Measurements from ENCODE around the gene SMARCA4.
A peak's percentile ranks its signal among the peaks of the same experiment; 100 is the strongest.

Gene SMARCA4

GRCh38 chr19:10960314-10961072 is at the start of gene SMARCA4:
Gene SMARCA4, plus strand, starts transcription at chr19:10961030. Its CDS starts 23,122 bp downstream, at chr19:10984152.
- peak; percentile 100 for DNase-seq (ENCODE audit: low spot score)

- no peak for DNase-seq (ENCODE audit: low spot score)
Observed at GRCh38 chr19:10911579-10912363, 49.1 kb upstream of the SMARCA4 start.

DNA sequence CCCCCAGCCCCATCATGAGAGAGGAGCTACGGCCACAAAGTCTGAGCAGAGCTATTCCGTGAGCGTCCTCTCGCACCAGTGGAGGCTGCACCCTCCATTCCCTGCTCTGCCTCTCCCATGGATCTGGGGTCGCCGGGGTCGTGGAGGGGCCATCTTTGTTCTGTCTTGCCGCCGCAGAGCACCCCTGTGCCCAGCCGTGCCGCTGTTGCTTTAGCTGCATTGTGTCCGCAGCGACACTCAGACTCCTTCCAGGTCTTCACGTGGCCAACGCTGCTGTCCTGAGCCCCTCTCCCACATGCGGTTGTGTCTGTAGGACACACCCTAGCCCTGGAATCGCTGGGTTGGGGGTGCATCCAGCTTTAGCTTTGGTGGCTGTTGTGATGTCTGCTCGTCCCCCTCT is 48.2 kb upstream of the SMARCA4 start:
- DNase-seq (ENCODE audit: low spot score): no peak

- DNase-seq (ENCODE audit: low spot score): no peak
Observed at GRCh38 chr19:10913716-10914340, 47.0 kb upstream of the SMARCA4 start.

DNA sequence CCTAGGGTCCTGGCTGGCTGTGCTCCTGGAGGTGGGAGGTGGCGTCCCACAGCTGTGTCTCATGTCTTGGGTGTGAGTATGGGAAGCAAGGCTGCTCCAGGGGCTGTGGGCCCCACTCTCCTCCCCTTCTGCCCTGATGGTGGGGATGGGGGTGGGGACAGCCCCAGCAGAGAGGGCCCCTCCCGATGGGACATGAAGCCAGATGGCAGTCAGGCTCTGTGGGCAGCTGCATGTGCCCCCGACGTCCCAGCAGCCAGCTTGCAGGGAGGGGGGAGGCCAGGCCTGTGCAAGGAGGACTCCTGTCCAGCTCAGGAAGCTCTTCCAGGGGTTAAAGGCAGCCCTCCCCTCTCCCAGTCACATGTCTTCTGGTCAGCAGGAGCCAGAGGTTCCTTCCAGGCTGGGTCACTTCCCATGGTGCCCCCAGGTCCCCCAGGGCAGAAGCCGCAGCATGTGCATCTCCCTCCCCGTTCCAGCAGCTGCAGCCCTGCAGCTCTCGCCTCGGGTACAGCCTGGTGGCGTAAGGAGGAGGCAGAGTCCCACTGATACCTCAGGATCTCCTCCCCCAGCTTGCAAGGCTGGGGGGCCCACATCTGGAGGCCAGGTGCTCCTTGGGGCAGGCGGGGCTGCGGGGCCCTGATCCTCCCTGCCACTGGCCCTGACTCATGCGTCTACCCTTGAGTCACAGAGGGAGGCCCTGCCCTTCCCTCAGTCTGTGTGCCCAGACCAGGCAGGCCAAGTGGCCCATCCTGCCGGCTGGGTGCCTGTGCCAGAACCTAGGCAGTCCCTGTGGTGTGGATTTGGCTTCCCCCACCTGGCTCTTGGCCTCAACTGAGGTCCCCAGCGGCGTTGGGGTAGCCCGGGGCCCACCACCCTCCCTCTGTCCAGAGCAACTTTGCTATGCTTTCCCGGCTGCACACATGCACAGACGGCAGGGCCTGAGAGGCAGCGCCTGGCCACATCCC is 45.4 kb upstream of the SMARCA4 start:
- peak; percentile 58 for DNase-seq (ENCODE audit: low spot score)

DNA sequence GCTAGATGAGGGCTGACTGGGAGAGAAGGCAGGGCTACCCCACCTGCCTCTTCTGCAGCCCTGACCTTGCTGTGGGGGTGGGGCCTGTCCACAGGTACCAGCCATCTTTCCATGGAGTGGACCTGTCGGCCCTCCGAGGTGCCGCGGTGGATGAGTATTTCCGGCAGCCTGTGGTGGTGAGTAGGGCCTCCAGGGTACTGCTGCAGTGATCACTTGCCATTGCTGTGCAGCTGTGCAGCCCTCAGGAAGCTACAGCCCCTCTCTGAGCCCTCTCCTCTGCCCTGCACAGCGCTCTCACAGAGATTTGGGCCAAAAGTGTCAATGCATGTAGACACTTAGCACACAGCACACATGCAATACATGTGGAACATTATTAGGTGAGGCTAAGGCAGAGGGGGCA is 44.2 kb upstream of the SMARCA4 start:
- no peak for DNase-seq (ENCODE audit: low spot score)

DNA sequence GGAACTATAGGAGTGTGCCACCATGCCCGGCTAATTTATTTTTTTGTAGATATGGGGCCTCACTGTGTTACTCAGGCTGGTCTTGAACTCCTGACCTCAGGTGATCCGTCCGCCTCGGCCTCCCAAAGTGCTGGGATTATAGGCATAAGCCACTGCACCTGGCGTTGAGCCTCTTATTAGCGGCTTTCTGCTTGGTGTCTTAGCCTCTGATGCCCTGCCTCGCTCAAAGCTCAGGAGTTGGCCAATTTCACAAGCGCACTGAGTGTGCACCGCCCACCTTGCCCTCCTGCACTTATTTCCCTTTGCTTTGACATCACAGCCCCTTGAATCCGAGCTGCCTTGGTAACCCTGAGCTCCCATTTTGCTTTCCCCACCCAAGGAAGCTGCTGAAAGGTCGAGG is 42.5 kb upstream of the SMARCA4 start:
- no peak for DNase-seq (ENCODE audit: low spot score)

DNA sequence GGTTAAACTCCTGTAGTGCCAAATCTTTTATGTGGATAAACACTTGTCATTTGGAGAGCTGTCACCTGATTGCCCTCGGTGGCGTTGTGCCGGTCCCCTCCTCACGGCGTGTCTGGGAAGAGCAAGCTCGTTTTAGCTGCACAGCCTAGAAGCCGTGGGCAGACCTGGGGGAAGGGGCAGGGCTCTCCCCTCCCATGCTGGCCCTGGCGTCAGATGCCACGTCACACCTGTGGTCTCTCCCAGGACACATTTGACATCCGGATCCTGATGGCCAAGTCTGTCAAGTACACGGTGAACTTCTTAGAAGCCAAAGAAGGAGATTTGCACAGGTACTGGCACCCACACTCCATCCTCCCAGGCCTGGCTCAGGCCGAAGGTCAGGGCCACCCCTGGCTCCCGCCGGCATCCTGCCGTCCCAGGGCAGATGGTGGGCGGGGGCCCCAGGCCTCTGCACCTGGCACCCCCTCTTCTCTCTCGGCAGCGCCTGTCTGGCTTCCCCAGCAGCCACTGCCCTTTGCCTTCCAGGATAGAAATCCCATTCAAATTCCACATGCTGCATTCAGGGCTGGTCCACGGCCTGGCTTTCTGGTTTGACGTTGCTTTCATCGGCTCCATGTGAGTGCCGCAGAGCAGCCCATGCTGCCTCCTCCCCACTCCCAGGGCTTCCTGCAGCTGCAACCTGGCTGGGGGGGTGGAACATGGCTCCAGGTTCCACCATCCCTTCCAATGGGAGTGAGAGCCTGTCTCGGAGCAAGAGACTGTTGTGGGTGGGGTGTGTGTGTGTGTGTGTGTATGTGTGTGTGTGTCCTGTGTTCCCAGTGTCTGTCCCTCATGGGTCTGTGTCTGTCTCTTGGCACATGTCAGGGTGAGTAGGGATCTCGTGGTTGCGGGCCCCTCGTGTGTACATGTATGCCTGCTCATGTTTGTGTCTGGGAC is 41.2 kb upstream of the SMARCA4 start:
- no peak for DNase-seq (ENCODE audit: low spot score)

- no peak for DNase-seq (ENCODE audit: low spot score)
Observed at GRCh38 chr19:10920288-10920655, 40.6 kb upstream of the SMARCA4 start.

DNA sequence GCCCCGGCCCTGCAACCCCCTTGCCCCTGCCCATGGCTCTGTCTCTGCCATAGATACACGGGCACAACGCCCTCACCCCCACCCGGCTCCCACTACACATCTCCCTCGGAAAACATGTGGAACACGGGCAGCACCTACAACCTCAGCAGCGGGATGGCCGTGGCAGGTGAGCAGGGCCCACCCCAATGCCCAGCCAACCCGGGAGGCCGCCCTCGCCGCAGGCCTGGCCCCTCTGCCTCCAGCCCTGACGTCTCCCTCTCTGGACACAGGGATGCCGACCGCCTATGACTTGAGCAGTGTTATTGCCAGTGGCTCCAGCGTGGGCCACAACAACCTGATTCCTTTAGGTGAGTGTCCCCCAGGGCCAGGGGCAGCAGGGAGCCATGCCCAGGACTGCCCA is 40.0 kb upstream of the SMARCA4 start:
- DNase-seq (ENCODE audit: low spot score): no peak

DNA sequence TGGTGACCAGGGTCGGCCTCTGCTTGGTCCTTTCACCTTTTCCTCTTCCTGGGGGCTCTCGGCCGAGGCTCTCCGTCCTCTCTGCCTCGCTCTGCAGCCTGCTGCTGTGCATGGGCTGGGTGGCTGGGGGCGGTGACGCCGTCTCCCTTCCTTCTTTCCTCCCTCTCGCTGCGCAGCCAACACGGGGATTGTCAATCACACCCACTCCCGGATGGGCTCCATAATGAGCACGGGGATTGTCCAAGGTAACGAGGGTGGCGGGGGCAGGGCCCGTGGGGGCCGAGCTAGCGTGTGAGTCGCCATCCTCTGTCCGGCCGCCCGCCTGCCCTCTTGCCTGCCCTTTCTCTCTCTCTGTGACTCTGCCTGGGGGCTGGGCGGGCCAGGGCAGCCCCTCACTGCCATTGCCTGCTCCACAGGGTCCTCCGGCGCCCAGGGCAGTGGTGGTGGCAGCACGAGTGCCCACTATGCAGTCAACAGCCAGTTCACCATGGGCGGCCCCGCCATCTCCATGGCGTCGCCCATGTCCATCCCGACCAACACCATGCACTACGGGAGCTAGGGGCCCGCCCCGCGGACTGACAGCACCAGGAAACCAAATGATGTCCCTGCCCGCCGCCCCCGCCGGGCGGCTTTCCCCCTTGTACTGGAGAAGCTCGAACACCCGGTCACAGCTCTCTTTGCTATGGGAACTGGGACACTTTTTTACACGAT is 39.5 kb upstream of the SMARCA4 start:
- no peak for DNase-seq (ENCODE audit: low spot score)

DNA sequence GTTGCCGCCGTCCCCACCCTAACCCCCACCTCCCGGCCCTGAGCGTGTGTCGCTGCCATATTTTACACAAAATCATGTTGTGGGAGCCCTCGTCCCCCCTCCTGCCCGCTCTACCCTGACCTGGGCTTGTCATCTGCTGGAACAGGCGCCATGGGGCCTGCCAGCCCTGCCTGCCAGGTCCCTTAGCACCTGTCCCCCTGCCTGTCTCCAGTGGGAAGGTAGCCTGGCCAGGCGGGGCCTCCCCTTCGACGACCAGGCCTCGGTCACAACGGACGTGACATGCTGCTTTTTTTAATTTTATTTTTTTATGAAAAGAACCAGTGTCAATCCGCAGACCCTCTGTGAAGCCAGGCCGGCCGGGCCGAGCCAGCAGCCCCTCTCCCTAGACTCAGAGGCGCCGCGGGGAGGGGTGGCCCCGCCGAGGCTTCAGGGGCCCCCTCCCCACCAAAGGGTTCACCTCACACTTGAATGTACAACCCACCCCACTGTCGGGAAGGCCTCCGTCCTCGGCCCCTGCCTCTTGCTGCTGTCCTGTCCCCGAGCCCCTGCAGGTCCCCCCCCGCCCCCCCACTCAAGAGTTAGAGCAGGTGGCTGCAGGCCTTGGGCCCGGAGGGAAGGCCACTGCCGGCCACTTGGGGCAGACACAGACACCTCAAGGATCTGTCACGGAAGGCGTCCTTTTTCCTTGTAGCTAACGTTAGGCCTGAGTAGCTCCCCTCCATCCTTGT is 38.8 kb upstream of the SMARCA4 start:
- DNase-seq (ENCODE audit: low spot score): no peak

- no peak for DNase-seq (ENCODE audit: low spot score)
Observed at GRCh38 chr19:10922638-10923014, 38.2 kb upstream of the SMARCA4 start.

DNA sequence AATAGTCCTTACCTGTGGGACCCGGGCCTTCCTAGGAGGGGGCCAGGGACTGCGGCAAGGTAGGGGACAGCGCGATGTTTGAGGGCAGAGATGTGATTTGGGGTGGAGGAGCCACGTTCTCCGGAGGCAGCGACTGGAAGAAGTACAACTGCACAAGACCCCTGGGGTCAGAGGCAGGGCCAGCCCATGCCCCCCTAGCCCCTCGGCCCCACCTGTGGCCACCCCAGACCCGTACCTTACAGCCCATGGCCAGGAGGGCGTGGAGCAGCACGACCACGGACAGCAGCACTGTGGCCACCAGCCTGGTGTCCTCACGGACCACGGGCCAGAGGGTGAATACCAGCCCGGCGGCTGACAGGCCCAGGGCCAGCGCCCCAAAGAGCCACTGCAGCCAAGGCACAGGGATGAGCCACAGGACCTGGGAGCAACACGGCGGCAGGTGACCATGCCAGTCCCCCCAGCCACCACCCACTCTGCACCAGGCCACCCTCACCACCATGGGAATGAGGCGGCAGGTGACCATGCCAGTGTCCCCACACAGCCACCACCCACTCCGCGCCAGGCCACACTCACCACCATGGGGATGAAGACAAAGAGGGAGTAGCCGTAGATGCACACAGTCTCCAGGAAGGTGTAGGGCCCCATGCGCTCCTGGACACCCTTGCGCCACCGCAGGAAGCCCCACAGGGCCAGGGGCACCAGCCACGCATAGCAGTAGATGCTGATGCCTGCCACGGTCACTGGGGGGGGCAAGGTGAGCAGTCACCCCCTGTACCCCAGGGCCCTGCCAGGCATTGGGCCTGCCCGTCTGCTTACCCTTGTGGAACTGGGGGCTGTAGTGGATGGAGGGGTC is 37.3 kb upstream of the SMARCA4 start:
- DNase-seq (ENCODE audit: low spot score): no peak

GRCh38 chr19:10924597-10924996 is 36.2 kb upstream of the SMARCA4 start:
- no peak for DNase-seq (ENCODE audit: low spot score)

DNA sequence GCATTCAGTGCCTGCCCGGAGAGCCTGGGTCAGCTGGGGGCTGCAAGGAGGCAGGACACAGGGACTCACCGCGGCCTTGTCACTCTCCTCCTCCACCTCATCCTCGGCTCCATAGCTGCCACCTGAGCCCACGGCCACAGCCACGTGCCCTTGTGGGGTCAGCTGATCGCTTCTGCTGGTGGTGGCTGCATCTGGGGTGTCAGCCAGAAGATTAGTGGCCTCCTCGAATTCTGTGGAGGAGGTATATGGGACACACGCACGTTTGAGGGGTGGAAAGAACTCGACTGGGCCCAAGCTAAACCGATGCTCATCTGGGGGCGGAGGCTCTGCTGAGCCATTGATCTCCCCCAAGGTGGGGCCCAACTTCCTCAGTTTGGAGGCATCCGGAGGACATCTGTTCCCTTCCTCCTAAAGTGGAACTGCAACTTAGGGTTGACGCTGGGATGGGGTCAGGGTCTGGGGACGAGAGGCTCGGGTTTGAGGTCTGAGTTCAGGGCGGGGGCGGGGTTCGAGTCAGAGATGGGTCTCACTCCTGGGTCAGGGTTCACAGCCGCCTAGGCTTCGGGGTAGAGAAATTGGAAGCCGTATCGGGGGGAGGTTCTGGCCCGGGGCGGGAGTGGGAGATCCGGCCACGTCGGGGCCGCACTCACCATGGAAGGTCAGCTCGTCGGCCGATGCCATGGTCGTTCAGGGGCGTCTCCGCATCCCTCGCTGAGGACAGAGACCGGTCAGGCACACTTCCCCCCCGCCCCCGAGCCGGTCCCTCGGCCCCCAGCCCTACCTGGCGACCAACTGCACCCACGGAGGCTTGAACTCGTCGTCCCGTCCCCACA is 32.9 kb upstream of the SMARCA4 start:
- DNase-seq (ENCODE audit: low spot score): peak; percentile 54

- DNase-seq (ENCODE audit: low spot score): peak; percentile 98
Observed at GRCh38 chr19:10928563-10929401, 32.0 kb upstream of the SMARCA4 start, which contains the start of the genes TIMM29 and YIPF2. Gene TIMM29, plus strand, starts transcription at chr19:10928811. Its CDS starts 12 bp downstream, at chr19:10928823. Gene YIPF2, minus strand, starts transcription at chr19:10928639. Its CDS starts 229 bp downstream, at chr19:10928410.
